CD4-positive, CD25-positive, alpha-beta regulatory T cell (primary cell): Measurements from ENCODE around the gene TIMM10B. TPM values are rescaled to one million over a fixed set of nuclear protein-coding genes. Genes with fewer than 3 reads are reported as not detected.

Experiments used
- ATAC-seq, 2 donors: fragments of 150-1000 bp; cut with Tn5 transposase; one replicate each; pipeline ENCODE4 v1.10.0; 2021; ENCODE audit warnings: low read depth in 2 of 2, moderate number of reproducible peaks in 2 of 2, moderate library complexity in 1 of 2
- DNase-seq, 3 donors: peaks; one replicate each; pipeline versions ENCODE4 v3.0.0 to v3.0.0-alpha.2; 2012 to 2022; ENCODE audit warnings: mixed read lengths in 1 of 3
- H3K27ac ChIP-seq: one replicate; pipeline ENCODE4 v1.7.0; 2013; ENCODE audit warnings: mild to moderate bottlenecking, low read length; ENCODE audit not compliant: insufficient read depth, poor library complexity, severe bottlenecking
- H3K27me3 ChIP-seq: one replicate; pipeline ENCODE4 v1.7.0; 2013; ENCODE audit warnings: low read length; ENCODE audit not compliant: control insufficient read depth, insufficient read depth
- H3K36me3 ChIP-seq: one replicate; pipeline ENCODE4 v1.7.0; 2013; ENCODE audit warnings: mild to moderate bottlenecking, low read length, moderate library complexity; ENCODE audit not compliant: control insufficient read depth, insufficient read depth
- H3K4me1 ChIP-seq: 2 replicates; pipeline ENCODE4 v1.7.0; 2013; ENCODE audit warnings: mild to moderate bottlenecking, low read length; ENCODE audit not compliant: insufficient read depth, control insufficient read depth, poor library complexity, severe bottlenecking
- H3K4me3 ChIP-seq: one replicate; pipeline ENCODE4 v1.7.0; 2013; ENCODE audit warnings: low read depth, mild to moderate bottlenecking, low read length, moderate library complexity
- H3K9me3 ChIP-seq, 2 experiments: 1 replicate in 1 of 2; 2 replicates in 1 of 2; pipeline ENCODE4 v1.7.0; 2013; ENCODE audit warnings: low read length in 2 of 2, mild to moderate bottlenecking in 1 of 2, moderate library complexity in 1 of 2; ENCODE audit not compliant: control insufficient read depth in 2 of 2
- H3K27ac Mint-ChIP-seq, 3 donors: one replicate each; pipeline ENCODE4 v1.8.0; 2020 to 2022; ENCODE audit warnings: mild to moderate bottlenecking in 3 of 3, mixed read lengths in 3 of 3, moderate library complexity in 2 of 3
- H3K27me3 Mint-ChIP-seq: one replicate; pipeline ENCODE4 v1.8.0; 2022; ENCODE audit warnings: mild to moderate bottlenecking, mixed read lengths
- H3K36me3 Mint-ChIP-seq: one replicate; pipeline ENCODE4 v1.8.0; 2020; ENCODE audit warnings: mixed read lengths
- H3K4me1 Mint-ChIP-seq, 4 donors: one replicate each; pipeline ENCODE4 v1.8.0; 2020 to 2022; ENCODE audit warnings: mixed read lengths in 4 of 4, mild to moderate bottlenecking in 1 of 4
- H3K4me3 Mint-ChIP-seq, 4 donors: one replicate each; pipeline ENCODE4 v1.8.0; 2020 to 2022; ENCODE audit warnings: mild to moderate bottlenecking in 4 of 4, mixed read lengths in 4 of 4, moderate library complexity in 3 of 4
- H3K9me3 Mint-ChIP-seq, 7 donors: one replicate each; pipeline ENCODE4 v1.8.0; 2020 to 2022; ENCODE audit warnings: mixed read lengths in 7 of 7, mild to moderate bottlenecking in 3 of 7, moderate library complexity in 2 of 7
- polyA plus RNA-seq, 4 donors: library from polyadenylated mRNA; unstranded; fragments of 300-500 nt; fragmentation: Illumina TruSeq; gene quantifications; one replicate each; pipeline ENCODE4 v1.2.3, GENCODE V29; 2021
- total RNA-seq: library from RNA; stranded (reverse); gene quantifications from one replicate; pipeline ENCODE4 v1.2.3, GENCODE V29; 2022

TIMM10B gene
- total and polyA plus RNA-seq, 5 donors from 2014 or later, result 24.5 to 49.8 (median 37.3) TPM

DNA sequence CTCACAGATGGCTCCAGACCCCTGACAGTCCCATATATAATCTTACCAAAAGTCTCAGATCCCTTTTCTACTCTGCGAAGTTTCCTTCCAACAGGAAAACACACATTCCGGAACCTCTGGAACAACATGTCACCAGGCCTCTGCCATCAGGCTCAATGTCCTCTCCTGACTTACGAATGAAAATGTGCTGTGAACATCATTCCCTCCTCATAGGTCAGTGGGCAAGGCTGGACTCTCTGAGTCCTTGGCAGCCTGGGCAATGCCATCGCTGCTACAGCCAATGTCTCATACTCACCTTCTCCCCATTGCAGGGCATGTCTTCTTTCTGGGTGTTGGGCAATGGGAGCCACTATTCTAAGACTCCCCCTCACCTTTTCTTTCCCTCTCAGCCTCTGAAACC, 38.9 kb upstream of the TIMM10B start:
- Histone ChIP-seq H3K9me3 (no peaks in the 10 kb centered on the region), H3K36me3 (no peaks in the 10 kb centered on the region), H3K4me1 (peaks cover 20% of the 10 kb centered on the region), H3K27me3 (no peaks in the 10 kb centered on the region), H3K4me3 (no peak overlapping the region), H3K27ac (no peak overlapping the region)
- ATAC-seq (no peak), DNase-seq (no peak)
- no peak overlapping the region for H3K27ac Mint-ChIP-seq
- no peaks in the 10 kb centered on the region for H3K36me3 Mint-ChIP-seq
- no peak overlapping the region for H3K4me3 Mint-ChIP-seq
- no peaks in the 10 kb centered on the region for H3K4me1 Mint-ChIP-seq
- H3K9me3 Mint-ChIP-seq, result no peaks in the 10 kb centered on the region
- H3K27me3 Mint-ChIP-seq, result no peaks in the 10 kb centered on the region

DNA sequence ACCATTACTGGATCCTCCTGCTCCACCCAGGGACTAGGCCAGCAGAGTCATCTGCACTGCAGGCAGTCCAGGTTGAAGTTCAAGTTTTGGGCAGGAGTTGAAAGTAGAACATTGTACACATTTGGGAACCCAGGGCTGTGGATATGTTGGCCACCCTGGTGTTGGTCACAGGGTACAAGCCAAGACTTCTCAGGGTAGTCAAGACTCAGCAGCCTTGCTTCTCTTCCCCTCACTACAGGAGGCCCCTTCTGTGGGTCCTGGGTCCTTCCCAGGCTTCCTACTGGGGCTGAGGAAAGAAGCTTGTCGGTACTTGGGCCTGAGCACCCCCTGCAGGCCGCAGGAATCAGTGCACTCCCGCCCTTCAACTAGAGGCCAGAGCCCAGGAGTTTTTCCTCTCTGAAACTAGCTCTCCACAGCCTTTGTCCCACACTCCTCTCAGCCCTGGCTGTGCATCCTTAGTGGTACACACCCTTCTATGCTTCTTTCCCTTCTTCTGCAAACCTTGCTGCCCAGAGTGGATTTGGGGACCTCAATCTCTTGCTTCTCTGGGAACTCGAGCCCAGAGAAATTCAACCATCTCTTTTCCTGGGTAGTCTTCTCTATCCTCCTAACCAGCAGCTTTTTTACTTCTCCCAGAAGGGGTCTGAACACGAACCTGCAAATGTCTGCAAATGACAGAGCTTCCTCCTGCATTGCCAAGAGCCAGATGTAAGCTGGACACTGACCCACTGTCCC, 37.9 kb upstream of the TIMM10B start:
- no peaks in the 10 kb centered on the region for H3K9me3 ChIP-seq
- no peaks in the 10 kb centered on the region for H3K27me3 Mint-ChIP-seq
- H3K4me1 ChIP-seq, result peaks cover 10% of the 10 kb centered on the region
- H3K4me3 Mint-ChIP-seq, result no peak overlapping the region
- H3K36me3 ChIP-seq, result no peaks in the 10 kb centered on the region
- peak; percentile 37 to 67 (median 62) for DNase-seq
- H3K4me1 Mint-ChIP-seq, result no peaks in the 10 kb centered on the region
- no peaks in the 10 kb centered on the region for H3K9me3 Mint-ChIP-seq
- no peaks in the 10 kb centered on the region for H3K27me3 ChIP-seq
- H3K4me3 ChIP-seq, result no peak overlapping the region
- H3K27ac ChIP-seq, result no peak overlapping the region
- no peak overlapping the region for H3K27ac Mint-ChIP-seq
- no peaks in the 10 kb centered on the region for H3K36me3 Mint-ChIP-seq
- ATAC-seq, result peak; percentile 71 to 76

DNA sequence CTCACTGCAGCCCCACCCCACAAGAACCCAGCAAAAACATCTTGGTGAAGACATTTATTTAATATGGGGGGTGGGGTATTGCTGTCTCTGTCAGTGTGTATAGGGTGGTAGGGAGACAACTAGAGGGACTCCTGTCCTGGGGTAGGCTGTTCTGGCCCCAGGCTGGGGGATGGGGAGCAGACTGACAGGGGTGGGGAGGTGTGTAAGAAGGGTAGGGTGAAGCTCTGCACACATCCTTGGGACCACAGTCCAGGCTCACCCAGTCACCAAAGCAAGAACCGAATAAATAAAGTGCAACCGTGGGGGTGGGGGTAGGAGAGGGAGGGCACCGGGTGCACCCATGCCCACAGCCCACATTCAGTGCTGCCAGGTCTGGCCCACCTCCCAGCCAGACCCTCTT, 32.7 kb upstream of the TIMM10B start:
- peaks cover 8% of the 10 kb centered on the region for H3K36me3 Mint-ChIP-seq
- Histone ChIP-seq H3K27ac (no peak overlapping the region), H3K4me1 (no peaks in the 10 kb centered on the region), H3K9me3 (no peaks in the 10 kb centered on the region), H3K36me3 (peaks cover 18% of the 10 kb centered on the region), H3K4me3 (no peak overlapping the region), H3K27me3 (no peaks in the 10 kb centered on the region)
- H3K4me3 Mint-ChIP-seq, result no peak overlapping the region
- H3K27me3 Mint-ChIP-seq, result no peaks in the 10 kb centered on the region
- peak overlapping the region in 1 of 3 donors; percentile 64 for H3K27ac Mint-ChIP-seq
- H3K9me3 Mint-ChIP-seq, result no peaks in the 10 kb centered on the region
- ATAC-seq, result no peak
- H3K4me1 Mint-ChIP-seq, result no peaks in the 10 kb centered on the region
- DNase-seq, result no peak

DNA sequence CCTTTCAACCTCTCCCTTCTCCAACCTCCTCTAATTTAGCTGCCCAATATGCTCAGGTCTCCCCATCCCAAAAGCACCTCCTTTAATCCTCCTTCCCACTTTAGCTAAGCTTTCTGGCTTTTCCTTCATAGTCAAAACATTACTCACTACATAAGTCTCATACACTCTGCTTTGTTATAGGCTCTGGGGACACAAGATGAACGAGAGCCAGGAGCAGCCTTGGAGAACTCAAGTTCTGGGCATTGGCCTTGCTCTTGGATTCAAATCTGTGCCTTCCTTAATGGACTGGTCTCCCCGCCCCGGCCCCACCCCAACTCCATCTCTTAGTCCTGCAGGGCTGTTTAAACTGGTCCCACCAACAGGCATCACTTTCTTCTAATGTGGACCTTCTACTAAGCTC, 29.1 kb upstream of the TIMM10B start:
- Histone ChIP-seq H3K9me3 (no peaks in the 10 kb centered on the region), H3K36me3 (peaks cover 44% of the 10 kb centered on the region), H3K4me1 (no peaks in the 10 kb centered on the region), H3K4me3 (no peak overlapping the region), H3K27me3 (no peaks in the 10 kb centered on the region), H3K27ac (no peak overlapping the region)
- peaks cover 23% of the 10 kb centered on the region for H3K36me3 Mint-ChIP-seq
- H3K4me1 Mint-ChIP-seq, result no peaks in the 10 kb centered on the region
- no peaks in the 10 kb centered on the region for H3K27me3 Mint-ChIP-seq
- no peak overlapping the region for H3K4me3 Mint-ChIP-seq
- H3K27ac Mint-ChIP-seq, result no peak overlapping the region
- ATAC-seq (no peak), DNase-seq (no peak)
- no peaks in the 10 kb centered on the region for H3K9me3 Mint-ChIP-seq

DNA sequence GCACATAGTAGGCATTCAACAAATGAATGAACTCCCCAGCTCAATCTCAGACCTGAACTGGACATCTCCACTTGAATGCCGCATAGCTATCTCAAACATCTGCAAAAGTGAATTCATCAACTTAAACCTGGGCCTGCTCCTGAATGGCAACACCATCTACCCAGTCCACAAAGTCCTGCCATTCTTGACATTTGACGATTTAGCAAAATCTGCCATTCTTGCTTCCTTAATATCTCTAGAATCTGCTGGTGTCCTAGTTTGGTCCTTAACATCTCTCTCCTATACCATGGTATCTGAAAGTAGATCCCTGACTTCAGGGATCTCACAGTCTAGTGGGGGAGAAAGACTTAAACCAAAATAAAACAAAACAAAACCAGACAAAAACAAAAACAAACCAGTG, 28.1 kb upstream of the TIMM10B start:
- Histone ChIP-seq H3K27me3 (no peaks in the 10 kb centered on the region), H3K9me3 (no peaks in the 10 kb centered on the region), H3K27ac (no peak overlapping the region), H3K4me1 (no peaks in the 10 kb centered on the region), H3K36me3 (peaks cover 45% of the 10 kb centered on the region), H3K4me3 (no peak overlapping the region)
- Mint-ChIP-seq H3K36me3 (peaks cover 24% of the 10 kb centered on the region), H3K4me1 (no peaks in the 10 kb centered on the region), H3K9me3 (no peaks in the 10 kb centered on the region), H3K27ac (no peak overlapping the region), H3K27me3 (no peaks in the 10 kb centered on the region), H3K4me3 (peak overlapping the region in 1 of 4 donors; percentile 32)
- ATAC-seq (no peak), DNase-seq (no peak)

DNA sequence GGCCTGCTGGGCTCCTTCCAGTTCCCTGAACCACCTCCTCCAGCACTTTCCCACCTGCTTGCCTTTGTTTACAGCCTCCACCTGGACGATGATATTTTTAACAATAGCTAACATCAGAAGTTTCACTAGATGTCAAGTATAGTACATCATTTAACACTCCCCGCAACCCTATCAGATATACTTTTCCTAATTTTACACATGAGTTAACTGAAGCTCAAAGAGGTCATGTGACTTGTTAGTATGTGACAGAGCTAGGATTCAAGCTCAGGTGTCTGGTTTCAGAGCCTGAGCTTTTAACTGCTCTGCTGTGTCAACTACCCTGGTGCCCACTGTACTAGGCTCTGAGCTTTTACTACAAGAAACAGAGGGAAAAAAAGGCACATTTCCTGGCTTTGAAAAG, 26.2 kb upstream of the TIMM10B start:
- H3K27ac Mint-ChIP-seq, result no peak overlapping the region
- no peak overlapping the region for H3K4me3 Mint-ChIP-seq
- no peak overlapping the region for H3K4me3 ChIP-seq
- no peaks in the 10 kb centered on the region for H3K4me1 ChIP-seq
- peaks cover 30% of the 10 kb centered on the region for H3K36me3 Mint-ChIP-seq
- DNase-seq (no peak), ATAC-seq (no peak)
- H3K36me3 ChIP-seq, result peaks cover 37% of the 10 kb centered on the region
- H3K27ac ChIP-seq, result no peak overlapping the region
- H3K27me3 ChIP-seq, result no peaks in the 10 kb centered on the region
- H3K9me3 Mint-ChIP-seq, result no peaks in the 10 kb centered on the region
- H3K4me1 Mint-ChIP-seq, result no peaks in the 10 kb centered on the region
- H3K27me3 Mint-ChIP-seq, result no peaks in the 10 kb centered on the region
- H3K9me3 ChIP-seq, result no peaks in the 10 kb centered on the region

DNA sequence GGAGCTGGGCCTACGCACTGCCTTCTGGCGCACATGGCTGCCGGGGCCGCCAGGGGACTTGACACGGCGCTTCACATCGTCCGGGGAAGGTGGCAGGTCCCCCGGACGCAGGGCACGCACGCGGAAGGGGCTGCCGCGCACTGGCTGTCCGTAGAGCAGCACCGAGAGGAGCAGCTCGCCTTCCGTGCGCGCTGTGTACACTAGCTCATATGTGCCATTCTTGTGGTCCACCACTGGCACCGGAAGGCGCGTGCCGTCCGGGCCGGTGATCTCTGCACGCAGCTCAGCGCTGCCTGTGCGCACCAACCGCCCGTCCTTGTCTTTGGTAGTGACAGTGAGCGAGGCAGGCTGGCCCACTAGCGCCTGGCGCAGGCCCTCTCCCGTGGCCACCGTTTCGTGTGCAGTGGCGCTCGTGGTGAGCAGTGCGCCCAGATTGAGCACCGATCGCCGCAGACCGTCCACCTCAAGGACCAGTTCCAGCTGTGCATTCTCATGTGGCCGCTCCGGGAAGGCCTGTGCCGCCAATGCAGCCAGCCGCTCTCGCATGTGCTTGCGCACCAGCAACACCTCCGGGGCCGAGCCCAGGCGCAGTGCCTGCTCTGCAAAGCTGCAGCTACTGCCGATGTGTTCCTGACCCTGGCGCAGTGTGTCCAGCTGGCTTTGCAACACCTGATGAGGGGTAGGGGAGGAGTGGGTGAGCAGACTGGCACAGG, 24.8 kb upstream of the TIMM10B start:
- H3K4me1 Mint-ChIP-seq, result no peaks in the 10 kb centered on the region
- ATAC-seq, result no peak

More for the DNA sequence above, 24.8 kb upstream of the TIMM10B start:
- Mint-ChIP-seq H3K27me3 (no peaks in the 10 kb centered on the region), H3K27ac (no peak overlapping the region), H3K4me3 (no peak overlapping the region), H3K9me3 (no peaks in the 10 kb centered on the region), H3K36me3 (peaks cover 34% of the 10 kb centered on the region)
- Histone ChIP-seq H3K27me3 (no peaks in the 10 kb centered on the region), H3K4me3 (no peak overlapping the region), H3K36me3 (peaks cover 28% of the 10 kb centered on the region), H3K27ac (no peak overlapping the region), H3K9me3 (no peaks in the 10 kb centered on the region), H3K4me1 (no peaks in the 10 kb centered on the region)
- no peak for DNase-seq
